IPS DF 4.7 (cell line): ENCODE measurements around the gene HPCAL4.

ENCODE experiments used
- DNase-seq: peaks from one replicate; pipeline ENCODE4 v3.0.0-alpha.2; 2013; ENCODE audit warnings: low spot score; ENCODE audit errors: extremely low read depth

HPCAL4 gene

GRCh38 chr1:39691383-39692151, at the start of gene HPCAL4:
Gene HPCAL4 (minus strand): TSS chr1:39691433. CDS start chr1:39684603, 6,830 bp downstream.
- no peak for DNase-seq

- DNase-seq, result peak; percentile 60
These were observed 47.6 kb upstream of the HPCAL4 start, which contains the start of gene PPIE for GRCh38 chr1:39738622-39739366. Gene PPIE (plus strand): TSS chr1:39738882. CDS start chr1:39738901, 19 bp downstream.

- no peak for DNase-seq
These were observed 46.4 kb upstream of the HPCAL4 start for GRCh38 chr1:39737546-39738169.

GRCh38 chr1:39735731-39736130, 44.5 kb upstream of the HPCAL4 start:
- DNase-seq, result no peak

- no peak for DNase-seq
These were observed 41.9 kb upstream of the HPCAL4 start for GRCh38 chr1:39733161-39733560.

- no peak for DNase-seq
These were observed 41.5 kb upstream of the HPCAL4 start for GRCh38 chr1:39732730-39733129.

GRCh38 chr1:39729842-39730241, 38.6 kb upstream of the HPCAL4 start:
- no peak for DNase-seq

- no peak for DNase-seq
These were observed 37.8 kb upstream of the HPCAL4 start for GRCh38 chr1:39729030-39729429.

GRCh38 chr1:39727932-39728317, 36.7 kb upstream of the HPCAL4 start:
- no peak for DNase-seq

- no peak for DNase-seq
These were observed 36.1 kb upstream of the HPCAL4 start for GRCh38 chr1:39727221-39727931.

GRCh38 chr1:39726600-39726999, 35.4 kb upstream of the HPCAL4 start:
- no peak for DNase-seq

GRCh38 chr1:39722495-39722894, 31.3 kb upstream of the HPCAL4 start:
- DNase-seq, result no peak

- no peak for DNase-seq
These were observed 30.4 kb upstream of the HPCAL4 start for GRCh38 chr1:39721664-39722063.

GRCh38 chr1:39720094-39720999, 29.1 kb upstream of the HPCAL4 start:
- no peak for DNase-seq

GRCh38 chr1:39717809-39718208, 26.6 kb upstream of the HPCAL4 start:
- DNase-seq, result no peak

GRCh38 chr1:39713557-39713956, 22.3 kb upstream of the HPCAL4 start:
- DNase-seq, result no peak

- no peak for DNase-seq
These were observed 20.7 kb upstream of the HPCAL4 start for GRCh38 chr1:39711966-39712340.

GRCh38 chr1:39711104-39711965, 20.1 kb upstream of the HPCAL4 start:
- no peak for DNase-seq

GRCh38 chr1:39707506-39707905, 16.3 kb upstream of the HPCAL4 start:
- DNase-seq, result no peak

- no peak for DNase-seq
These were observed 13.5 kb upstream of the HPCAL4 start for GRCh38 chr1:39704757-39705156.
